Stimulated activated CD8-positive, alpha-beta memory T cell treated with anti-CD3 and anti-CD28 coated beads, Interleukin-4, amount 100 ng/mL, for 1 hour (primary cell): Measurements from ENCODE around the gene NRDC.
"Not testable (repeated sequence)": the region's sequence is repeated elsewhere in the genome, so short reads cannot be mapped to it uniquely, and the experiment has no call there.

Source experiments
- DNase-seq, 2 donors: peaks; one replicate each; pipeline ENCODE4 v3.0.0-alpha.2; 2020; ENCODE audit warnings: low read depth in 2 of 2, low spot score in 1 of 2

NRDC gene

DNA sequence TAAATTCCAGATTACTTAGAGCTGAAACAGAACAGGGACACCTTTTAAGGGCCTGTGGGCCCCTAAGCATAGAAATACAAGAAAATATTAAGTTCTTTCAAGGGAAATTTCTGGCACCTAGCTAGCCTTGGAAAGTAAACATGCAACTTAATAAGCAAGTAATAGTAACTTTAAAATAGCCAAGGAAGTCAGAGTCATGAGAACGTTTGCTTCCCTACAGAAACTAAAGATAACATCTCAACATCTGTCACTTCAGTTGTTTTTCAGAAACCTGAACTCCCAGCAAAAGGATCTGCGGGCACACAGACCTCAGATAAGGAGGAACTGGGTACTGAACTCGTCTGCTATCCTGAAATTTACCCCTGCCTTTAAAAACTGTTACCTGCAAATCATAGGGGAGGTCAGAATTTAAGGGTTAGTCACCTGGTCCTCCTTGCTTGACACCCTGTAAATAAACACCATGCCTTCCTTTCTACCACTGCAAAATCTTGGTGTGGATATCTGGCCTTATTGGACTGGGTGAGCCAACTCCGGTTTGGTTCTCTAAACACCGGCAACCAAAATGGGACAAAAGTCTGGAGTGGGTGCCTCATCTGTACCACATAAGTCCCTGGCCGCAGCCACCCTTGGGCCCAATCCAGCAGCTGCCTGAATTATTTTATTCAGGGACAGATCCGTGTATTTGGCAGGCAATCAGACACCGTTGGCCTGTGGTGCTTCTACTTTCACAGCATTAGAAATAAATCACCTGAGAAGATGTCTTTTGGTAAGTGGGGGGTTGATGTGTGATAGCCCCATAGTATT lies 27.9 kb downstream of the NRDC start:
- DNase-seq = no peak

DNA sequence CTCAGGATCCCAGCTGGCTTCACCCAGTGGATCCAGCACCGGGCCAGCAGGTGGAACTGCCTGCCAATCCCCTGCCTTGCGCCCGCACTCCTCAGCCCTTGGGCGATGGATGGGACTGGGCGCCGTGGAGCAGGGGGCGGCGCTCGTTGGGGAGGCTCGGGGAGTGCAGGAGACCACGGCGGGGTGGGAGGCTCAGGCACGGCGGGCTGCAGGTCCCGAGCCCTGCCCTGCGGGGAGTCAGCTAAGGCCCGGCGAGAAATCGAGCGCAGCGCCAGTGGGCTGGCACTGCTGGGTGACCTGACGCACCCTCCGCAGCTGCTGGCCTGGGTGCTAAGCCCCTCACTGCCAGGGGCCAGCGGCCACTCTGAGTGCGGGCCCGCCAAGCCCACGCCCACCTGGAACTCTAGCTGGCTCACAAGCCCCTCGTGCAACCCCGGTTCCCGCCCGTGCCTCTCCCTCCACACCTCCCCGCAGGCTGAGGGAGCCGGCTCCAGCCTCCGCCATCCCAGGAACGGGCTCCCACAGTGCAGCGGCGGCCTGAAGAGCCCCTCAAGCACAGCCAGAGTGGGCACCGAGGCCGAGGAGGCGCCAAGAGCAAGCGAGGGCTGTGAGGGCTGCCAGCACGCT lies 31.1 kb downstream of the NRDC start:
- DNase-seq = no peak

DNA sequence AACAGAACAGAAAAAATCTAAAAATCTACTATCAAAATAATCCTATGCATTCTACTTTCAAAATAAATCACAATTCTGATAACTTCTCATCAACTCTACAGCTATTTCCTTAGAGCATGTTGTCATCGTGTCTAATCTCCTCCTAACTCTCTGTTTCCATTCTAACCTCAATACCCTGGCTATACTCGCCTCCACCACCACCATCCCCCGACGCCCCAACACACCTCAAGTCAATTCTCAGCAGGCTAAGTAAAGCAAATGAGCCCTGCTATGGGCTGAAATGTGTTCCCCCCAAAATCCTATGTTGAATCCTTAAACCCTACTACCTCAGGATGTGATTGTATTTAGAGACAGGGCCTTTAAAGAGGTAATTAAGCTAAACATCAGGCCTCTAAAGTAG lies 34.6 kb downstream of the NRDC start:
- DNase-seq = no peak

DNA sequence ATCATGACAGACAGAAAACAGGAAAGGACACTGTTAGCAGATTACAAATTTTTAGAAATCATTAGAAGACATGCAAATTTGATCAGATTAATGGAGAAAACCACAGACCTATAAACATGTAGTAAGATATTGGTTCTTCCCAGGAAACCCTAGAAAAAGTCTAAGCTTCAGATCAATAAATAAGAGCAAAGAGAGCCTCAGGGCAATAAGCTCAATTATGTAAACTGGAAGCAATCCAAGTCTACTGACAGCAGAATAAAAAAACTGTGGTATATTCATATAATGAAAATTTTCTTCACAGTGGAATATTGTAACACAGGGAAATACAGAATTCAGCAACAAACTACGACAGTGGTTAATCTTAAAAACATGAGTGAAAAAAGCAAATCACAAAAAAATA lies 36.3 kb downstream of the NRDC start:
- DNase-seq = no peak

DNA sequence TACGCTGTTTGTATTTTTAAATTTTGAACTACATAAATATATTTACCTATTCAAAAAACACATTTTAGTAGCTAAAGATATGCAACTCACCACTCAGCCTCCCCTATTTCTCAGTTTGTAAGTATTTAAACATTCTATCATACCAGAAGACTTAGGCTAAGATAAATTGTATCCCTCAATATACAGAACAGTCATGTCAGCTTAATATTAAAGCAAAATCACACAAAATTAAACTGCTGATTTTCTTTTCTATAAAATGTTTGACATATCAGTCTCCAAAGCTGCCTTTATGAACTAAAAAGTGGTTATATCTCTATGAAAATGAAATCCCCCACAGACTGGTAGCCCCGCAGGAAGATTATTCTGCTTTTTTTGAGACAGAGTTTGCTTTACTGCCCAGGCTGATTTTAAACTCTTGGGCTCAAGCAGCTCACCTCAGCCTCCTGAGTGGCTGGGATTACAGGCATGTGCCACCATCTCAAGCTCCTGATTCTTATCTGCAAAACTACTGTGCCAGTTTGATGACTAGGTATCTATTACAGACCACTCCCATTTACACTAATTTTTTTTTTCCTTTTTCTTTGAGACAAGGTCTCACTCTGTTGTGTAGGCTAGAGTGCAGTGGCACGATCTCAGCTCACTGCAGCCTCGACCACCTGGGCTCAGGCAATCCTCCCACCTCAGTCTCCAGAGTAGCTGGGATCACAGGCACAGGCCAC lies 37.6 kb downstream of the NRDC start:
- DNase-seq = no peak

DNA sequence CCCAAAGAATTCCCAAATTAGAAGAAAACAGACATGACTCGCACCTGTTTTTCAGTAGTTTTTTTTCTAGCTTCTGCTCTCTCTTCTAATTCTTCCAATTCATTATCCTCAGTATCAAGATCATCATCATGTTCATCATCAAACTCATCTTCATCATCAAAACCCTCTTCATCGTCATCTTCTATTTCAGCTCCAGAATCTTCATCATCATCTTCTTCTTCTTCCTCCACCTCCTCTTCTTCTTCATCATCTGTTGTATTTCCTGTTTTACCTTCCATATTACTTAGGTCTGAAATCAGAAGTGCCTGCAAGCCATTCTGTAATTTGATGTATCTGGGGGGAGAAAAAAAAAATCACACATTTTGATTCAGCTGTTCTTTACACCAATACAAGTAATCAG lies 38.3 kb downstream of the NRDC start:
- no peak for DNase-seq

DNA sequence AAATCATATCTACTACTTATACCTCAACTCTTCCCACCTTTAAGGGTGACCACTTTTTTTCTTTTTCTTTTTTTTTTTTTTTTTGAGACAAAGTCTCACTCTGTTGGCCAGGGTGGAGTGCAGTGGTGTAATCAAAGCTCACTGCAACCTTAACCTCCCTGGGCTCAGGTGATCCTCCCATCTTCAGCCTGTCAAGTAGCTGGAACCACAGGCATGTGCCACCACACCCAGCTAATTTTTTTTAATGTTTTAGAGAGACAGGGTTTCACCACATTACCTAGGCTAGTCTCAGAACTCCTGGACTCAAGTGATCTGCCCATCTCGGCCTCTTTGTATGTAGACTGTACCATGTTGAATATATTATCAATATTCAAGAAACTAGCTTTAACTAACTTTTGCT lies 39.4 kb downstream of the NRDC start:
- DNase-seq = no peak

DNA sequence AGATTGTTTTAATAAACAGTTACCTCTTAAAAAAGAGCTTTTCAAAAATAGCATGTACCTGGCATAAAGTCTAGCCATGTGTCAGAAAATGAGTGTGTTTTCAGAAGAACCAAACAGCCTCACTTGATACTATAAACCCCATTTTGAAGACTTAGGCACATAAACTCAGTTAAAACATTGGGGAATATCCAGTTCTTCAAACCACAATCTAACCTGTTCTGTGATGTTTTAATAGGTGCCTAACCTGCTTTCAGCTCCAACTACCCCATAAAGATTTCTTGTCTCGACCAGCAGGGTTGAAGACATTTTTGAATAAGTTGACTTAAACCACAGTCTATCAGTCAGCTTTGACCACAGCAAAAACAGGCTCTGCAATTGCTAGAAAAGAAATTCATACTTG lies 41.3 kb downstream of the NRDC start:
- DNase-seq = no peak

DNA sequence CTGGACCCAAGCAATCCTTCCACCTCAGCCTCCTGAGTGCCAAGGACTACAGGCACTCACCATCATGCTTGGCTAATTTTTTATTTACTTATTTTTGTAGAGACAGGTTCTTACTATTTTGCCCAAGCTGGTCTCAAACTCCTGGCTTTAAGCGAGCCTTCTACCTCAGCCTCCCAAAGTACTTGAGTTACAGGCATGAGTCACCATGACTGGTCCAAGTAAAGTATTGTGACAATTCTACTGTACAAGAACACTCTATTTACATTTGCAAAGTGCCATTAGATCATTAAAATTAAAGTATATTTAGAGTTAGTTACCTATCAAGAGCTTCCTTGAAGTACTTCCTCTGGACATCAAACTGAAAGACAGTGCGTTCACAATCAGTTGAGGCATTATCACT lies 44.8 kb downstream of the NRDC start:
- no peak for DNase-seq

DNA sequence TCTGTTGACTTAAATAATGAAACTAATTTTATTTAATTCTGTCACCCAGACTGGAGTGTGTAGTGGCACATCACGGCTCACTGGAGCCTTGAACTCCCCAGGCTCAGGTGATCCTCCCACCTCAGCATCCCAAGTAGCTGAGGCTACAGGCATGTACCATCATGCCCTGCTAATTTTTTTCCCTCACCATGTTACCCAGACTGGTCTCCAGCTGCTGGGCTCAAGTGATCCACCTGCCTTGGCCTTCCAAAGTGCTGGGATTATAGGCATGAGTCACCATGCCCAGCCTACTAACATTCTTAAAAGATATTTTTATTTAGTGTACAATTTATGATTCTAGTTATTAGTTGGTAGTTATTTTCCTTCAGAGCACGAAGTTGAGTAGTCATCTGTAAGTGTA lies 49.5 kb downstream of the NRDC start:
- no peak for DNase-seq

DNA sequence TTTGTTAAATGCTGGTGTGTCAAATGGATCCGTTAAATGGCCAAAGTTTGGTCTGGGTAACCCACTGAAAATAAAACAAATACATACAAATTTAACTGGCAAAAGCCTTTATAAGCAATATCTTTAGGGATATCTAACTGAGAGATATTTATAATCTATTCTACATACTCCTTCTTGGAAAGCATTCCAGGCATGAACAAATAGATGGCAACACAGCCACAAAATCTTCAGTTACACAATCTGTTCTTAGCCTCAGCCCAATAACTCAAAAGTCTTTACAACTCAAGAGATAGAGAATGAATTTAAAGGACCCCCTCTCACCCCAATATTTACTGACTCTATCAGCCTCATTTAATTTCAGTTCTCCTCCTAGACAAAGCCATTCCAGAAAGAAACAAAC lies 58.7 kb downstream of the NRDC start:
- DNase-seq = no peak

DNA sequence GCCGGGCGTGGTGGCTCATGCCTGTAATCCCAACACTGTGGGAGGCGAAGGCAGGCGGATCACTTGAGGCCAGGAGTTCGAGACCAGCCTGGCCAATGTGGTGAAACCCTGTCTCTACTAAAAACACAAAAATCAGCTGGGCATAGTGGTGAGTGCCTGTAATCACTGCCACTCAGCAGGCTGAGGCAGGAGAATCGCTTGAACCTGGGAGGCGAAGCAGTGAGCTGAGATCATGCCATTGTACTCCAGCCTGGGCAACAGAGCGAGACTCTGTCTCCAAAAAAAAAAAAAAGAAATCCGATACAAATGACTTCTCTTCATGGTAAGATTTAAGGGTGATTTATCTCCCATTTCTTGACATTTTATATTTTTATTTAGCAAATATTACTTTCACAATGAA lies 59.5 kb downstream of the NRDC start:
- DNase-seq = not testable (repeated sequence)

DNA sequence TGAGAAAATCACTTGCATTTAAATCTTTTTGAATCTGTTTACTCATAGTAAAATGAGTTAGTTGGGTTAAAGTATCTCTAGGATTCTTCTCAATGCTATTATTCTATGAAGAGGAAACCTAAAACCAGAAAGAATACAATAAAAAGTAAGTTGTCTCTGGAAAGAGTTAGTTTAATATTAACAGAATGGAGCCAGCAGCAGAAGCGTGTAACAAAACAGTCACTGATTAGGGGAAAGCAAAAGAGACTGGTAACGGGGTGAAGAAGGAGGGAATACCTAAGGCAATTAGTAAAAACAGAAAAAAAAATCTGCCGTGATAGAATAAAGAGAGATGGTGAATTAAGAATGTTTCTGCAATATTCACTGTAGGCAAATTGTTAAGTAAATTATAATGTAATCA lies 60.0 kb downstream of the NRDC start:
- DNase-seq = no peak

DNA sequence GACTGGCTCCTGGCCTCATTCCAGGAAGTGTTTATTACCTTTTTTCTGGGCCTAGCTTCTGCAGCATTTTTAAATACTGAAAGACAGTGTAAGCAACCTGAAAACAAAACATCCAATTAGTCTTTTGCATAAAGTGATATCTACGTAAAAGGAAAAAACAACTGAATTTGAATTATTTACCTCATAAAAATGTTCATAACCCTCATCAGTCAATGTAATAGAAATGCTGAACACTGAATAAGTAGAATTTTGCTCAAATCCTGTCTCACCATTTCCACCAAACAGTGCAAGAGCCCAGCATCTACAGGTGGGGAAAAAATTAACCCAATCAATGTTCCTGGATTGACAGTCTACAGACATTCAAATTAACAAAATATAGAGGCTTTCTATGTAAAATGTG lies 64.0 kb downstream of the NRDC start:
- no peak for DNase-seq

DNA sequence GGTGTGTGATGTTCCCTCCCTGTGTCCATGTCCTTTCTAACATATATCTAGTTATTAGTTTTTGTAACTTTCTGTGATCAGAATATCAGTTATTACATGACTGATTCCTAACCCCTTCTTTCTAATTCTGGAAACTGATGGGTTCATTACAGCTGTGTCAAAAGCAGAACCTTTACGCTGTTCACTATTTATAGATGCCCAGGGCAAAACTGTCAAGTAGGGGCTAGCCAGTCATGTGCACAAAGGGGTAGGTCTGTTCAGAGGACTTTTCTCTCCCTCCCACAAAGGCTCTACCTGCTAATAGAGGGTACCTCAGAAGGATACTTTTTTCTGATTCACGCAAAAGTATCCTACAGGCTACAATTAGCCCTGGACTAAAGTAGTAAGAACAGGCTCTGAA lies 79.2 kb downstream of the NRDC start:
- DNase-seq = no peak

DNA sequence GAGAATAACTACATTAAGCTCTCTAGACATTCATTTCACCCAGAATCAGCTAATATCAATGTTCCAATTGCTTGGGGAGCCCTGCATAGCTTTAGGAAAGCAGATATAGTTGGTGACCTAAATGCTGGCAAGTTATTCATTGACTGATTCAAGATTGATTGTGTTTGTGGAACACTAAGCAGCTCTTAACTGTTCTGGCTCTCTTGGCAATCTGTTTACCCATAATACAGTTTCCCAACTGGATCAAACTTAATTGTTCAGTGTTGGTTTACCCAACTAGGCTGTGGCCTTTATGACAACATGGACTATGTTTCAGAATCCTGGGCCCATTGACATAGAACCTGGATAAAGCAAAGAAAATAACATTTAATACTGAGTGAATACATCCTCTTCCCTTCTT lies 83.7 kb downstream of the NRDC start:
- no peak for DNase-seq

DNA sequence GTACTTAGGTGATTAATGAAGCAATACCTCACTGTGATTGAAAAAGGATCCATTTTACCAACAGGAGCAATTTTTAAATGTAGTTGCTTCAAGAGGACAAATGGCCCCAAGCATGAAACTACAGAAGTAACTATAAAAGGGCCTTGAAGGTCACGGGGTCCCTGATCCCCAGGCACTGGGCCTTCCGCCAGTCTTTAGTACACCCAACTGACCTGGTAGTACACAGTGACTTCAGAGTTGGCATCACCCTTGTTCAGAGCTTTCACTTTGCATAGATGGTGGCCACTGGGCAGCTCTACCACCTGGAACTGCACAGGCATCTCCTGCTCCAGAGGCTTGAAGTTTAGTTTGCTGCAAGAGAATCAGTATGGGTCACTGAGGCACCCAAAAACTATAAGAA lies 84.3 kb downstream of the NRDC start:
- DNase-seq = no peak

DNA sequence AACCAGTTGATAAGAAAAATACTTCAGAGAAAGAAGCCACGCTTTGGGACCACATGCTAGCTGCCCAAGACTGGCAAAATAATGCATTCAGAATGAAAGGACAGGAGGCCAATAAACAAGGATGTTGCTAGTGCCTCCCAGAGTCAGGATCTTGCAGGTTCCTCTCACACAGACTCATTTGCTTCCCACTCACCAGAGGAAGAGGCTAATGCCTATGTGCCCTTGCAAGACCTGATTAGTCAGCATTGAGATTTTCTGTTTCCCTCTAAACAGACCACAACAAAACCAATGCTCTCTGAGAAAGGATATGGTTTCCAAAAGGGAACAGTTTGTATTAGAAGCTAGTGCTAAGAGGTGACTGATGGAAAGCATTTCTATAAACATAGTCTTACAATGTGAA lies 85.7 kb downstream of the NRDC start:
- no peak for DNase-seq

DNA sequence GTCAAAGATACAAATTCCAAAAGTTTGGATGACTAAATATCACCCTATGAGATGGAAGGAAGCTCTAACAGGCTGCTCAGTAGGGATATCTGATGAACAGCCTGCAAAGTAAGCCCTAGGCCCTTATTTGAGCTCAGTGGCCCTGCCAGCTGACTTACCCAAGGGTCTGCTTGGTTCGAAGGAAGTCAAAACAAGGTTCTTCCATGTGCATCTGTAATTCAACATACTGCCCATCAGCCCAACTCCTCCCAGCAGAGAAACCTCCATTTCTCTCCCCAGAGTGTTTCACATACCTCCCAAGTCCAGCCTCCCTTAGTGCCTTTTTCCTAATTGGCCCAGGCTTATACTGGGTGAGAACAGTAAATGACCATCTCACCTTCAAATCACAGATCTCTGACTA lies 86.6 kb downstream of the NRDC start:
- no peak for DNase-seq

DNA sequence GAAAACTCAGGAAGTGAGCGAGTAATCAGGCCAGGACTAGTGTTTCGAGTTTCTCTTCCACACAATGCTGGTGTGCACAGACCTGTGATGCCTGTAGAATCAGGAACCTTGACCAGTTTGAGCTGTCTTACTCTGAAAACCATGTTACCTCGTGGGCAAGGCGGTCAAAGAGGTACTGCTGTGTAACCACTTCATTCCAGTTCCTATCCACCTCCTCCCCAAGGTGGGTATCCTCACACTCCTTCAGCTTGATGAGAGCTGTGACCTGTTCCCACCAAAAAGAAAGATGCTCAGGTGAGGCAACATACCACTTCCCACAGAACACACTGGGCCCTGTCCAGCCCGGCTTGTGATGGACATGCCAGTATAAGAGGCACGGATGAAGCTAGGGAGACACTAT lies 88.1 kb downstream of the NRDC start:
- no peak for DNase-seq

DNA sequence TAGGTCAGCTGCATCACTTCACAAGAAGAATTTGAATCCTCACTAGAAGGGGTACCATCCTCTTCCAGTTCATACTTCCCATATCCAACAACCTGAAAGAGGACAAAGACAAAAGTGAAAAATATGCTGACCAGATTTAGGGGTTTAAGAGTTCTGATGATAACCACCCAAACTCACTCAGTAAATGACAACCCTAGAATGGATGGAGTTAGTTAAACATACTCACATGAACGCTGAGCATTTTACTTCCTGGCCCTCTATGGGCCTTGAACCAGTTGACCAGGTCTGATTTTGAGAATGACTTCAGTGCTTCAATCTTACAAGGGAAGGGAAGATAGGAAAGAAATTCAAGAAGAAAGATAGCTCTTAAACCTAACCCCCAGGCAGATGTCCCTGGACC lies 89.2 kb downstream of the NRDC start:
- DNase-seq = no peak

DNA sequence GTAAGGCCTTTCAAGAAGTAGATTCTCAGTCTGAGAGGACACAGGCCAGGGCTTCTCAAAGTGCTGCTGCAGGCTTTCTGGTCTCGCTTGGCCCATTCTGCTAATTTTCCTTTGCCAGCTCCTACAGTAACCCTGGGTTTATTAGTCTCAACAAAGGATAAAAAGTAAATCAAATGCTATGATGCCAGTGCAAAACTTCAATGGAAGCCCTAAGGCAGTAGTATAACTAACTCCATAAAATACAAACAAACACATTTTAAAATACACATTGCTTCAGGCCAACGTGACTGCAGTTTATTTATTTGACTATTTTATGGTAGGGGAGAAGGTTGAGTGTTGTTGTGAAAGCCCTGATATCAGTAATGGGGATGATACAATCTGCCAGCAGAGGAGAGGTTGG lies 89.6 kb downstream of the NRDC start:
- DNase-seq = no peak
